Liver (tissue), 3 donors: ENCODE data around the gene ATP11A.

Source experiments
- CTCF ChIP-seq: fragments of 150-350 bp; IDR thresholded peaks from 2 replicates; pipeline ENCODE4 v1.5.1; 2017; ENCODE audit warnings: improper control_type of control experiment, low read depth, low read length; ENCODE audit not compliant: missing input control
- JUND ChIP-seq, 2 donors: IDR thresholded peaks; 2 replicates each; pipeline ENCODE4 v1.6.1; 2016; ENCODE audit warnings: antibody characterized with exemption in 2 of 2
- SP1 ChIP-seq: IDR thresholded peaks from 2 replicates; pipeline ENCODE4 v1.6.1; 2018; ENCODE audit warnings: antibody characterized with exemption, mild to moderate bottlenecking
- donor health status: healthy.
- donor health status: healthy.

GRCh38 chr13:112642090-112642460 lies 47.8 kb upstream of the ATP11A start:
- no peak for TF ChIP-seq CTCF
- TF ChIP-seq SP1 = no peak
- no peak for TF ChIP-seq JUND (IDR thresholded peaks at IDR 0.05)
